Measurements from ENCODE around the gene BAMBI.

The BAMBI gene

DNA sequence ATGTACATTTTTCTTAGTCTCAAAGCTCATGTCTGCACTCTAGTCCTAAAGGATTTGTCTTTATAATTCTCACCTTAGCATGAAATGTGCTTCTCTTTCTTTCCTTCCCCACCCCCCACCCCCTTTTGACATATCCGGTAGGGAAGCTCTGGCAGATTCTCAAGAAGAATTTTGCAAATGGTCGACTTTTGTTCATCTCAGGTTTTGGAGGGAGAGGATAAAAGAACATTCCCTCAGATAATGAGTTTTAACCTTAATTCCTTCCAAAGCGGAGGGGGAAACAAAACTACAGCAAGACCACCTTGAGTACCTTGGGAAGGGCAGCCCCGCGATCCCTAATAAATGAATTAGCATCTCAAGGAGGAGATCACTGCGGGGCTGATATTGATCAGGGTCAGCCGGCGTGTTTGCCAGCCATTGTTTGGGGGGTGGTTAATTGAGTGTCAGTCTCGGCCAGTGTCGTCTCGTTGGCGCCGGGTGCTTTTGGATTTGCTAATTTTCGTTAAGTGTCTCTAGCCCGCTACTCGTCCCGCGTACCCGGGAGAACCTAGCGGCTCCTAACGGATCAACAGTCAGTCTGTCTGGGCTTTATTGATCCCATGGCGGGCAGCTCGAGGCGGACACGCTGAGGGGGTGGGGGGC is 874 bp upstream of the BAMBI start:
- peak; percentile 32 for DNase-seq (ENCODE audit: low spot score)

DNA sequence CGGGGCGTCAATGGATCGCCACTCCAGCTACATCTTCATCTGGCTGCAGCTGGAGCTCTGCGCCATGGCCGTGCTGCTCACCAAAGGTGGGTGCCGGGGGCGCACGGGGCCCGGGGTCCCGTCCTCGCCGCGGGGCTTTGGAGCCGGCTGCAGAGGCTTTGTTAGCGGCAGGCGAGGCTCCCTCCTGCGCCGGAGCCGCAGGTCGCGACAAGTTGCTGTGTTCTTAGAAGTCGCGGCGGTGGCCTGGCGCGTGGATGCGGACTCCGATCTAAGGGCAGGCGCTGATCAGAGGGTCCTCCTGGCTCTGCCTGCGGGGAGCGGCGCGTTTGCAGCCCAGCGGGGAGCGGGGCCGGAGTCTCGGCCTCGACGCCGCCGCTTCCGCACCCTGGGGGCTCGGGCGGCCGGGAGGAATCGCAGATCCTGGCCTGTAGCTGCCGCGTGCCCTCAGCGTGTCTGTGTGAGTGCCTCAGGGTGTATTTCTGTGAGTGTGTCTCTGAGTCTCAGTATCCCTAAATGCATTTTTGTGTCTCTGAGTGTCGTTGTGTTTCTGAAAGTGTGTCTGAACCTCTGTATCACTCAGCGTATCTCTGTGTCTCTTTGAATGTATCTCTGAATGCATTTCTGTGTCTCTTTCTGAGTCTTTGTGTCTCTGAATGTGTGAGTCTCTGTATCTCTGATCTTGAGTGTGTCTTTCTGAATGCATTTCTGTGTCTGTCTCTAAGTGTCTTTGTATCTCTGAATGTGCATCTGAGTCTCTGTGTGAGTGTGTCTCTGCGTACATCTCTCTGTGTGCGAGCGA is 766 bp downstream of the BAMBI start:
- DNase-seq (ENCODE audit: low spot score): no peak

DNA sequence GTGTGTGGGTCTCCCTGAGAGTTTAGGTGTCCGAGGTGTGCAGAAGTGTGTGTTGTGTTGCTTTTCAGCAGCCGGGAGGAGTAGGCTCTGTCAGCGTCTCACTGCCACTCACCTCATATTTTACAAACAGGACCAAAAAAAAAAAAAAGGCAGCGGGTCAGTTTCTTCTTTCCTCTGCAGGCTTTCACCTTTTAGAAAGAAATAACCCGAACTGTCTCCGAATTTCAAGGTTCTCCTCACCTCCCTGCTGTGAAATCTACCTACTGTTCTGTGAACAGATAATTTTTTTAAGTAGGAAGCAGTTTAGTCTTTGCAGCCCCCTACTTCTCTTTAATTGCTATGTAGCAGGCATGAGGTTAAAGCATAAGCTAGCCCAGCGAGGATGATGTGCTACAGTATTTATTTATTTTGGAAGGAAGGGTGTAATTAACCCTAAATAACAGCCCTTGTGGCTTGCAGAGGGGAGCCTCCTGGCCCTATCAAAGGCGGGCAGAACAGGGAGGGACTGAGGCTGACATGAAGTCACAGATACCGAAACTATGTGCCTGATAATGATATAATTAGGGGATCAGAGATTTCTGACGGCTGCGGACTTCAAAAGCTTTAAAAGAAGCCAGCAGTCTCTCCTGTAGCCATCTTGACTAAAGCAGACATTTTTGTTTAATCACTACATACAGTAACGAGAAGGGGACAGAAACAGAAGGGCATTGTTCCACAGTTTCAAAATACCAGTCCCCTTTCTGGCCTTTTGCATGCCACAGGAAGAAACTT is 1.6 kb downstream of the BAMBI start:
- no peak for DNase-seq (ENCODE audit: low spot score)

DNA sequence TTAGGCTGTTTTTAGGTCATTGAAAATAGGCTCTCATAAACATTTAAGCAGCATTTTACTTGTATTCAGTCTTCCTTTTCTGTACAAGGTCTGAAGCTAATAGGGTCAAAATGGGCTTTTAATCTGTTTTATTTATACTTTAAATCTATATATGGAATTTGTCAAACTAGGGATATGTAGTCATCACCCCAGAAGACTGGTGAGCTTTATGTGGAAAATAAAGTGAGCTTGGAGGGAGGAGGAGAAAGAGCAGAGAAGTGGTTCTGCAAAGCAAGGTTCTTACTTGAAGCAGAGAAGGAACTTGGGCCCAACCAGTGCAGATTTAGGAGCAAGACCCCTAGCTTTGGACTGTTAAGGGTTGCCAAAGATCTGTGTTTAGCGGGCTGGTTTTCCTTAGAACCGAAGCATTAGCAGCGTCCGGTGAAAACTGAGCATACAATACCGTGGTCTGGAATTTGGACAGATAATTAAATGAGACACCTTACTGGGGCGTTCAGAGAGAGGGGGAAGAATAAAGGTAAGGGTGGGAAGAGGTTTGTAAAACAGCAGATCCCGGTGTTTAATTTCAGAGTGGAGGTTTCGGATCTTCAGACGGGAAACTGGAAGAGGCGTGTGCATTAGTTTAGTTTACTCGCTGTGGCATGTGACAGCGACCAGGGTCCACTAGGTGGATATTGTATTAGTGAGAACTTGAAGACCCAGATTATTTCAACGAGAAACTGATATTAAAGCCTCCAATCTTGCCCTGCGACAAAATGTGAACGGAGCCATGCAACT is 2.4 kb downstream of the BAMBI start:
- peak; percentile 20 for DNase-seq (ENCODE audit: low spot score)

DNA sequence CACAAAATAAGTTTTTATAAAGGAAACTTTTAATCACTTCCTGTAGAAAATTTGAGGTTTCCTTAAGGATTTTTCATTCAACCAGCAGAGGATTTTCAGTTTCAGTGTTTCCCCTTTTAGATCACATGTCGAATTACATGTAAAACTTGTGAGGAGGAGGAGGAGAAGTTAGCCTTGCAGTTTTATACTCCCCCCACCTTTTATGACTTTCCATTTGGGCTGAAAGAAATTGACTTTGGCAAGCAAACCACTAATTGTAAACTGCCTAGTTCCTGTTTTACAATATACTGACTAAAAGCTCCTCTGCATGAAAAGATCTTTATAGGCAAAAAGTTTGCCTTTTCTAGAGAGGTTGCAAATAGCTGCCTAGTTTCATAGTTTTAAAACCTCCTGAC is 3.0 kb downstream of the BAMBI start:
- DNase-seq (ENCODE audit: low spot score): no peak

DNA sequence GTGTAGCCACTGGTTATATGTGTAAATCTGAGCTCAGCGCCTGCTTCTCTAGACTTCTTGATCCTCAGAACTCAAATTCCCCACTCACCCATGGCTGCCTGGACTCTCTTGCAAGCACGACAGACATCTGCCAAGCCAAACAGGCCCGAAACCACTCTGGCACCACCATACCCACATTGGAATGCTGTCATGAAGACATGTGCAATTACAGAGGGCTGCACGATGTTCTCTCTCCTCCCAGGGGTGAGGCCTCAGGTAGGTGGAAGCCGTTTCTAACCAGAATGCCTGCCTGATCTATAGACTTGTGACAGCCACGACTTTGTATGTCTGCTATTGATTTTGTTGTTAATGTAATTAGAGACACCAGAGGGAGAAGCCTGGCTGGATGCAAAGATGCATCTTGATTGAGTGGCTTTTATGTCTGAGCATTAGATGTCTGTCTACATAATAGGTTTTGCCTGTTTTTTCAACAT is 4.0 kb downstream of the BAMBI start:
- no peak for DNase-seq (ENCODE audit: low spot score)

DNA sequence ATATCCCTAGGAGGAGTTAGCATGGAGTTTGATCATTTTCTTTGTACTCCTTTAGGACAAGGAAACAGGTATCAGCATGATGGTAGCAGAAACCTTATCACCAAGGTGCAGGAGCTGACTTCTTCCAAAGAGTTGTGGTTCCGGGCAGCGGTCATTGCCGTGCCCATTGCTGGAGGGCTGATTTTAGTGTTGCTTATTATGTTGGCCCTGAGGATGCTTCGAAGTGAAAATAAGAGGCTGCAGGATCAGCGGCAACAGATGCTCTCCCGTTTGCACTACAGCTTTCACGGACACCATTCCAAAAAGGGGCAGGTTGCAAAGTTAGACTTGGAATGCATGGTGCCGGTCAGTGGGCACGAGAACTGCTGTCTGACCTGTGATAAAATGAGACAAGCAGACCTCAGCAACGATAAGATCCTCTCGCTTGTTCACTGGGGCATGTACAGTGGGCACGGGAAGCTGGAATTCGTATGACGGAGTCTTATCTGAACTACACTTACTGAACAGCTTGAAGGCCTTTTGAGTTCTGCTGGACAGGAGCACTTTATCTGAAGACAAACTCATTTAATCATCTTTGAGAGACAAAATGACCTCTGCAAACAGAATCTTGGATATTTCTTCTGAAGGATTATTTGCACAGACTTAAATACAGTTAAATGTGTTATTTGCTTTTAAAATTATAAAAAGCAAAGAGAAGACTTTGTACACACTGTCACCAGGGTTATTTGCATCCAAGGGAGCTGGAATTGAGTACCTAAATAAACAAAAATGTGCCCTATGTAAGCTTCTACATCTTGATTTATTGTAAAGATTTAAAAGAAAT is 4.8 kb downstream of the BAMBI start:
- DNase-seq (ENCODE audit: low spot score): no peak

DNA sequence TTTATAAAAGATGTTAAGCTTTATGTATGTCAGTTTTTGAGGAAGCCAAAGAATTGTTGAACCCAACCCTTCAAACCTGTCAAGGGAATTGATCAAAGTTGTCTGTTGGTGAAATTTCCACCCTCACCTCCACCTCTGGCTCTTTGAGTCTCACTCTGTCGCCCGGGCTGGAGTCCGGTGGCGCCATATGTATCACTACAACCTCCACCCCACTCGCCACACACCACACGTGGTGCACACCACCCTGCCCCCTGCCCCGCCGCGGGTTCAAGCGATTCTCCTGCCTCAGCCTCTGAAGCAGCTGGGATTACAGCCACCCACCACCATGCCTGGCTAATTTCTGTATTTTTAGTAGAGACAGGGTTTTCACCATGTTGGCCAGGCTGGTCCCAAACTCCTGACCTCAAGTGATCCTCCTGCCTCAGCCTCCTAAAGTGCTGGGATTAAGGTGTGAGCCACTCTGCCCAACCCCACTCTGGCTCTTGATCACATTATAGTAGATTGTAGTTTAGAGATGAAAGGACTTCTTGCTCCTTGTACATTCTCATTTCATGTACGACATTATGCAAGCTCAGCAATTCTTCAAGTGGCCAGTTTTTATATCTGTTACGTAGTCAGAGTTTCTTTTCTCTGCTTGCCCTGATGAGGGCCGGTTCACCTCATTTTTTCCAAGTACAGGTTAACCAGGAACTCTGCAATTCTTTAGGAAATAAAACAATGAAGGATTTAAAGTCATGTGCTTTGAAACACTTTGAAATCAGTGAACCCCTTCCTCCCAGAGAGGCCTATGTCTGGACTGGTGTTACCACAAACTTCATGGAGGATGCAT is 7.0 kb downstream of the BAMBI start:
- DNase-seq (ENCODE audit: low spot score): no peak

DNA sequence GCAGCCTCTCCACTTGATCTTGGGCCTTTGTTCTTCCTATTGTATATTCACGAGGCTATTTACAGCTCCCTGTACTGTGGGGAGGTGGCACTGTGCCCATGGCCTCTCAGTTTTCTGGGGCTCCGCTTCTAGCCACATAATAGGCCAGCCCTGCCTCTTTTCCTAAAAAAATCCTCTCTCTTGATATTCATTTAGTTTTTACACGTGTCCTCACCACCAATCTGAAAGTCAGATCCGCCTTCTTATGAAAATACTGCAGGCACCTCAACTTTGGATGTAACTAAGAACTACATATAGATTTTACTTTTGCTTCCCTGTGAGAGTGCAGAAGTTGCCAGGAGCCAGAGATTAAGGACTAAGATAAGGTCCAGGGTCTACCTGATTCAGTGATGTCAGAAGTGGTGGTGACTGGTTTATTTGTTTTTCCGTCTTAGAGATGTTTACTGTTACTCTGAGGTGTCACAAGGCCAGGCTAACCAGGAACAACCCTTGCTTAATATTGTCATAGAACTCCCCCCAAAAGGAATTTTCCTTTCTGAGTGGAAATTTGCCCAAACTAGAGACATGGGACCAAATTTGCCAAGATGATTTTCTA is 7.8 kb downstream of the BAMBI start:
- DNase-seq (ENCODE audit: low spot score): no peak

DNA sequence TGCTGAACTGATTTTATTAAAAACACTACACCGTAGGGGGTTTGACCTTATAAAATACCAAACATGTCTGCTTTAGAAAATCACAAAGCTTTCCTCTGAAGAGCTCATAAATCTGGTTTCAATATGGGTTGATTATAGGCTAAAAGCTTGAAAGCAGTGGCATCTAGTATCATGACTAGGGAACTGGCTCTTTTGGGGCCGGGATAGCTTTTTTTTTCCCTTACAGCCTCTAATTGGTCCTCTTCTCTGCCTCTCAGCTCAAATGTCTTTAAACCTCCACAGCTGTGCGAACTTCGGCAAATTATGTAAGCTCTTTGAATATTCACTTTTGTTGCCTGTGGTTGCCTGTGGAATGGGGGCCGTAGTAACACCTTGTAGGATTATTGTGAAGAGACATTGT is 8.4 kb downstream of the BAMBI start:
- no peak for DNase-seq (ENCODE audit: low spot score)

DNA sequence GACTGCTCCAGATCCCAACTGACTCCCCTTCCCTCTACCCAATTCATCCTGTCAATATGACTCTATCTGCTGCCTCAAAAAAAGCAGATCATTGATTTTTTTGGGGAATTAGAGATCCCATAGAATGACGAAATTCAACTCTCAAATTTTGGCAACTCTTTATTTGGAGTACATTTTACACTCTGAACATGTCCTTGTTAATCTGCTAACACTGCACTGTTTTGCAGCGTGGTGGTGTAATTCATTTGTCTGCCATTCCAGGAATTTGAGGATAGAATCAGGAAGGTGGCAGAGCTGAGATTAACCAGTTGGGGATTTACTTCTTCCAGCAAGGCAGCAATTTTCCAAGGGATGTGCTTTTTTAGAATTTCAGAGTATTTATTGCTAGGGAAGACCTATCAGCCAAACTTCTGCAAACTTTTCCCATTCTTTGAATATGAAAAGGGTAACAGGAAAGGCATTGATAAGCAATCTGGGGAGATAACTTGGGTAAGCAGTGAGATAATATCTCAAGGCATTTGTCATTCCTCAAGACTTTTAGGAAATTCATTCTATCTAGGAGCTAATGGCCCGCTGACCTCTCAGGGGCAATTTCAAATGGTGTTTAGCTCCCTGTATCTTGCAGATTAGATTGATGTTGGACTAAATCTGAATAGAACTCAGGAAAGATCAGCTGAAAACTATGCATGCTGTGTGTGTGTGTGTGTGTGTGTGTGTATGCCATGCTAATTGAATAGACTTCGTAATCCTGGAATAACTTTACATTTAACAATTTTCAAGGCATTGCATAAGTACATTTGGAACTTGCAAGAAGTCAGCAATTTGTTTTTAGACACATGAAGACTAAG is 9.7 kb downstream of the BAMBI start:
- no peak for DNase-seq (ENCODE audit: low spot score)

DNA sequence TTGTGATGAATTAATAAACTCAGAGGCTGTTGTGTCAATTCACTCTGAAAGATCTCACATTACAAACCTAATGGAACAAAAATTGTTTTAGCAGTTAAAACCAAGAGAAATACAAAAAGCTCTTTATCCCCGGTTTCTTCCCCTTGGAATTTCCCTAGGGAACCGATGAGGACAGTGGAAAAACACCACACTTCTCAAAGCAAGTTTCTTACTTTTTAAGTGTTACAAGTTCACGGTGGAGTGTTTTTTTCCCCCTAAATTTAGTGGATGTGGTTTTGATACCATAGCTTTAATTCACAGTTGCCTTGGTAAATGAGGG is 10.3 kb downstream of the BAMBI start:
- no peak for DNase-seq (ENCODE audit: low spot score)

DNA sequence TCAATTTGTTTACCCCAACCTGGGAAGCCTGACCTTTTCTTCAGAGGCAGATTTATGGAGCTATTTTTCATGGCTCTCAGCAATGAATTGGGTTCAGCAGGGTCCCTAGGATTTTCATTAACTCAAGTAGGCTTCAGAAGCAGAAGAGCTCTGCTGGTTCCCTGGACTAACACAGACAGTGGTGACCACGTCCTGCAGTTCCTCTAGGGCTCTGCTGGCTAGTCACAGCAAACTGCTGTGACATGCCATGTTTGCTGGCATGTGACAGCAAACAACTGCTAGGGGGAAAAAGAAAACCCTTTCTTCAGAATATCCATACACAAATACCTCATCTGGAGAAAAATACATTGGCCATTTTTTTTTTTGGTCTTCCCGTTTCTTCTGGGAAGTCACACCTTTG is 13.2 kb downstream of the BAMBI start:
- no peak for DNase-seq (ENCODE audit: low spot score)

DNA sequence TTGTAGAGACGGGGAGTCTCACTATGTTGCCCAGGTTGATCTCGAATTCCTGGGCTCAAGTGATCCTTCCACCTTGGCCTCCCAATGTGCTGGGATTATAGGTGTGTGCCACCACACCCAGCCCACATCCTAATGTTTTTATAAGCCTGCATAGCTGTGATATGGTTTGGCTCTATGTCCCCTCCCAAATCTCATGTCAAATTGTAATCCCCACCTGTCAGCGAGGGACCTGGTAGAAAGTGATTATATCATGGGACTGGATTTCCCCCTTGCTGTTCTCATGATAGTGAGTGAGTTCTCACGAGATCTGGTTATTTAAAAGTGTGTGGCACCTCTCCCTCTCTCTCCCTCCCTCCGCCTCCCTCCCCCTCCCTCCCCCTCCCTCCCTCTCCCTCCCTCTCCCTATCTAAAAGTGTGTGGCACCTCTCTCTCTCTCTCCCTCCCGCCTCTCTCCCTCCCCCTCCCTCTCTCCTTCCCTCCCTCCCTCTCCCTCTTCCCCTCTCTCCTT is 13.9 kb downstream of the BAMBI start:
- no peak for DNase-seq (ENCODE audit: low spot score)

DNA sequence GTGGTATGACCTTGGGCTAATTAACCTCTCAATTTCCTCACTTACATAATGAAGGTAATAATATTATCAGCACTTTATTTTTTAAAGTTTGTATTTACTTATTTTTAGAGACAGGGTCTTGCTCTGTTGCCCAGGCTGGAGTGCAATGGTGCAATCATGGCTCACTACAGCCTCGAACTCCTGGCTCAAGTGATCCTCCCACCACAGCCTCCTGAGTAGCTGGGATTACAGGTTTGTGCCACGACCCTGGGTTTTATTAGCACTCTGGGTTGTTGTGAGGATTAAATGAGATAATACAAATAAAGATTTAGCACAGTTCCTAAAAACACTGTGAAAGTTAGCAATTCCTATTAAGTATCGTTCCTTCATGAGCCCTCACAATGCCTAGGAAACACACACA is 14.7 kb downstream of the BAMBI start:
- no peak for DNase-seq (ENCODE audit: low spot score)

DNA sequence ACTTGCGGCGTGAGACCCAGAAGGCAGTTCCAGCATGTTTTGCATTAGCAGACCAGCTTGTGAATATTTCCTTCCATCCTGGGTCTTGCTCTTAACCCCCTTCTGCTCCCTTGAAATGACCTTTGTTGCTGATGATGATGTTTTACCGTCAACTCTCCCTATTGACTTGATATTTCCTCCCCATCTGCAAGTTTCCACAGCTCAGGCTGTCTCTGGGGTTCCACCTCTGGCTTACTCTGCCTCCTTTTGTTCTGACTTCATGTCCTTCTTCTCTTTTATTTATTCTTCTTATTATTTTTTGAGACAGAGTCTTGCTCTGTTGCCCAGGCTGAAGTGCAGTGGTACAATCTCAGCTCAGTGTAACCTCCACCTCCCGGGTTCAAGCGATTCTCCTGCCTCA is 17.2 kb downstream of the BAMBI start:
- no peak for DNase-seq (ENCODE audit: low spot score)

DNA sequence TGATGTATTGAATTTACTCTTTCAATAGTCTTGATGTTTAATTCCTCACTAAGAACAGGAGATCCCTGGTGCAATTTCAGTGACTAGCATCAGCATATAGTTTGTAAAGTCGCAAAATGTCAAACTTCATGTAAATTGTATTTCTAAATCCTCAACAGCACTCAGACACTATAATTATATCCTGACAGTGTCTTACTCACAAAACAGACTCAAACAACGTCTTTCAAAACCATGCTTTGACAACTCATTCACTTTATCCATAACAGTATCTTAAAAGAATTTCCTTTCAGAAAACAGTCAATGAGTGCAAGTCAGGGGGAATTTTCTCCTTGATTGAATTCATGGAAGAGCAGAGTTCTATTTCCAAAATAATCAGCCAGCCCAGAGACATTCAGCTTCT is 20.8 kb downstream of the BAMBI start:
- no peak for DNase-seq (ENCODE audit: low spot score)

DNA sequence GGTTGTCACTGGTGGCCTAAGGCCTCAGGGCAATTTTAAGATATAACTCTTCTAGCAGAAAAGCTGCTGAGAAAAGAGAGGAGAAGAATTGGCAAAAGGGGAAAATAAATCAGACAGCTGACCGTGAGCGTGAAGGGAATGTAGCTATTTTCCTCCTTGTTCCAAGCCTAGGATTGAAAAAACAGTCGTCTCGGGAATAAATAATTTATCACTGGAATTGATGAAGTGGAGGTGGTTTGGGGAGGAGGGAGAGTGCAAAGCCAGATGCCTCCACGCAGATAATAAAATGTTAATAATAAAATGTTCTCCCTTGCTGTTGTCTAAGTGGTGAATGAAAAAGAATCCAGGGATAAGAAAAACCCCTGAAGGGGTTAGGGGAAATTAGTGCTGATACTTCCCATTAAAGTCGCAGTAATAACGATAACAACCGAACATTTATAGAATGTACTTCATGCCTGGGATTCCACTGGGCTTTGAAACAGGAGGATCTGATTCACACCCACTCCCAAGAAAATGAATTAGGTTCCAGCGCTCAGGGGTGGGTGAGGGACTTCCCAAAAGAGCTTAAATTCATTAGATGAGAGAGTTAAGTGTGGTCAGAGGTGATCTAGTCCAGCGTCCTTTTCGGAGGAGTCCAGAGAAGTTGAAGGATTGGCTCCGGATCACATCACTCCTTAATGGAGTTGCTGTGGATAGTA is 27.3 kb downstream of the BAMBI start:
- DNase-seq (ENCODE audit: low spot score): no peak

Measured in hepatic stellate cell (primary cell).